HCEC 1CT (cell line): Measurements from ENCODE around the gene SPINK5.
A peak's percentile ranks its signal among the peaks of the same experiment; 100 is the strongest.

ENCODE experiments used
- DNase-seq: peaks from one replicate; pipeline ENCODE4 v3.0.0-alpha.2; 2017

The SPINK5 gene

GRCh38 chr5:148179234-148179824, 115.5 kb downstream of the SPINK5 start:
- DNase-seq: peak; percentile 52

DNA sequence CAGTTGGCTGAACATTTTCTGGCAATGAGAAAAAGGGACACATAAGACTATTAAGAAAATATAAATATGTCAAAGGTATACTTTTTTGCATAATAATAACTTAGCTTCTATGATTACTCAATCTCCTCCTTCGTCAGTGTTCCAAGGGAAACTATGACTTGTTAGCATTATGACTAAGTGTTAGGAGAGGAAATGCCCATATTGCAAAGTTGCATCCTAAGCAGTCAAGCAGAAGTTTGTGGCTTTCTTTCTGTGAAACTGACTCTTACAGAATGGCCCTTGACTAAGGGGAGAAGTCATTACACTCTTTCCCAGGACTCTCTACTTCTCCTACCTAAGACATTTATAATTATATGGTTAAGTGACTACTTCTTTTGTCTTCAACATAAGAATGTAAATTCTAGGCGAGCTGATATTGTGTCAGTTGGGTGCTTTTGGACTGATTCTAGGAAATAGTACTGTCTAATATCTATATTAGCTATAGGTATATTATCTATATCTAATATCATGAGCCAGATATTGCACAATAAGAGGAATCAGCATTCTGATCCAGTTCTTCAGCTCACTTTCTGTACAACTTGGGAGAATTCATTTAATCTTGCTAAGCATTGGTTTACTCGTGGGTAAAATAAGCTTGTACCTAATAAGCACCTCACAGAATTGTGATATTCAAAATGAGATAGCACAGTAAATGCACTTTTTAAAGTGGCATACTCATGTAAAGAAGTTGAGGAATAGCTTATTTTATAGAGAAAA, 122.6 kb downstream of the SPINK5 start:
- DNase-seq: peak; percentile 66
